ENCODE data around the gene HSPA1B. TPM values are rescaled to one million over a fixed set of nuclear protein-coding genes. Genes with fewer than 3 reads are reported as not detected.
"Not testable (repeated sequence)": the region's sequence is repeated elsewhere in the genome, so short reads cannot be mapped to it uniquely, and the experiment has no call there.

Gene HSPA1B
- total RNA-seq, 4 donors from 2014 or later = 134 to 186 (median 168) TPM

DNA sequence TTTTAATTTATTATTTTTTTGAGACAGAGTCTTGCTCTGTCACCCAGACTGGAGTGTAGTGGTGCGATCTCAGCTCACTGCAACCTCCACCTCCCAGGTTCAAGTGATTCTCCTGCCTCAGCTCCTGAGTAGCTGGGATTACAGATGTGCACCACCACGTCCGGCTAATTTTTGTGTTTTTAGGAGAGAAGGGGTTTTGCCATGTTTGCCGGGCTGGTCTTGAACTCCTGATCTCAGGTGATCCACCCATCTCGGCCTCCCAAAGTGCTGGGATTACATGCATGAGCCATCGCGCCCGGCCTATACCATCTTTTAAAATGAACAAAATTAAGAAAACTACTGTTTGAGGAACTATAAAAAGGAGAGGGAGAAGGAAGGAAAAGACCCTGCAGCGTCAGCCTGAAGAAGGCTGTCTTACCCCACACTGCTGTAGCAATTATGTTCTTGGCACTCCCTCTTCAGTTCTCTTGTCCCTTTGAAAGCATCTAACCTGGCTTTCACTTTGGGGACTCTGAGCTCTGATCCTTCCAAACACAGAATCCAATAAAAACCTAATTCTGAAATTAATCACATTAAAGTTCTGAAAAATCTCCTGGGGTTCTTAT, 3.8 kb upstream of the HSPA1B start:
- H3K27me3 ChIP-seq; H3K4me3 ChIP-seq; H3K9me3 ChIP-seq; H3K36me3 ChIP-seq; DNase-seq (ENCODE audit: low spot score in 2 of 2): not testable (repeated sequence)
- peak in 1 of 2 donors; percentile 30 for TF ChIP-seq EP300 (IDR thresholded peaks at IDR 0.05)
- H3K4me1 ChIP-seq = peaks cover 0 to 72% (median 41%) of the 10 kb centered on the region in 4 donors
- WGBS, 2 donors = 82 to 85% methylated on average over 9 of the region's 9 CpGs
- peak overlapping the region; percentile 90 to 100 (median 99) for H3K27ac ChIP-seq

DNA sequence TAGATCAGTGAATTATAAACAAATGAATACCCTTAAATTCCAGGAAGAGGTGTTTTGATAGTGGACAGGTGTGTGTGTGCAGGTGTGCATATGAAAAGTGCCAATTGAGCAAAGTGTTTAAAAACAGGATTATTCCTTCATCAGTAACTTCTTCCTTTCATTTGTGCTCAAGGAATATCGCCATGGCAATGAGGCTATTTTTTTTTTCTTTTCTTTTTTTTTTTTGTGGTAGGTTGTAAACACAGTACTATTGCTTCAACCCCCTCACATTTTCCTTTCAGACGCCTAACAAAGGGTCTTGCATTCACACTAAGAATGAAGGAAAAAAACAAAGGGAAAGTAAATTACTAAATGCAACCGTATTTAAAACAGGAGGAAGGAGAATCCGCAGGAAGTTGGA, 2.0 kb upstream of the HSPA1B start:
- H3K27me3 ChIP-seq = no peaks in the 10 kb centered on the region
- peak overlapping the region; percentile 87 to 100 (median 94) for H3K27ac ChIP-seq
- 38 to 44% methylated on average over 4 of the region's 4 CpGs for WGBS, 2 donors
- H3K36me3 ChIP-seq = no peaks in the 10 kb centered on the region
- DNase-seq (ENCODE audit: low spot score in 2 of 2) = no peak
- no peak overlapping the region for H3K4me3 ChIP-seq
- peaks cover 0 to 54% (median 26%) of the 10 kb centered on the region in 4 donors for H3K4me1 ChIP-seq
- TF ChIP-seq EP300 (IDR thresholded peaks at IDR 0.05) (no peak), POLR2A (IDR thresholded peaks at IDR 0.05) (no peak)
- TF ChIP-seq, protein P1, sequence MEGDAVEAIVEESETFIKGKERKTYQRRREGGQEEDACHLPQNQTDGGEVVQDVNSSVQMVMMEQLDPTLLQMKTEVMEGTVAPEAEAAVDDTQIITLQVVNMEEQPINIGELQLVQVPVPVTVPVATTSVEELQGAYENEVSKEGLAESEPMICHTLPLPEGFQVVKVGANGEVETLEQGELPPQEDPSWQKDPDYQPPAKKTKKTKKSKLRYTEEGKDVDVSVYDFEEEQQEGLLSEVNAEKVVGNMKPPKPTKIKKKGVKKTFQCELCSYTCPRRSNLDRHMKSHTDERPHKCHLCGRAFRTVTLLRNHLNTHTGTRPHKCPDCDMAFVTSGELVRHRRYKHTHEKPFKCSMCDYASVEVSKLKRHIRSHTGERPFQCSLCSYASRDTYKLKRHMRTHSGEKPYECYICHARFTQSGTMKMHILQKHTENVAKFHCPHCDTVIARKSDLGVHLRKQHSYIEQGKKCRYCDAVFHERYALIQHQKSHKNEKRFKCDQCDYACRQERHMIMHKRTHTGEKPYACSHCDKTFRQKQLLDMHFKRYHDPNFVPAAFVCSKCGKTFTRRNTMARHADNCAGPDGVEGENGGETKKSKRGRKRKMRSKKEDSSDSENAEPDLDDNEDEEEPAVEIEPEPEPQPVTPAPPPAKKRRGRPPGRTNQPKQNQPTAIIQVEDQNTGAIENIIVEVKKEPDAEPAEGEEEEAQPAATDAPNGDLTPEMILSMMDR (IDR thresholded peaks at IDR 0.05) = no peak
- H3K9me3 ChIP-seq = no peaks in the 10 kb centered on the region

- TF ChIP-seq, protein P1 (IDR thresholded peaks at IDR 0.05) = no peak
- TF ChIP-seq POLR2A (IDR thresholded peaks at IDR 0.05) (peak; percentile 72 to 73), EP300 (IDR thresholded peaks at IDR 0.05) (peak in 1 of 2 donors; percentile 22)
- WGBS, 2 donors = 1 to 2% methylated on average over 13 of the region's 13 CpGs
- Histone ChIP-seq H3K36me3 (no peaks in the 10 kb centered on the region), H3K4me3 (peak overlapping the region; percentile 29 to 72 (median 51)), H3K27ac (peak overlapping the region; percentile 87 to 100 (median 94)), H3K27me3 (no peaks in the 10 kb centered on the region), H3K4me1 (peaks cover 0 to 56% (median 29%) of the 10 kb centered on the region in 4 donors), H3K9me3 (no peaks in the 10 kb centered on the region)
- DNase-seq (ENCODE audit: low spot score in 2 of 2) = peak; percentile 84 to 88
Measured at GRCh38 chr6:31826793-31827285, 699 bp upstream of the HSPA1B start.

- H3K4me1 ChIP-seq = peaks cover 0 to 46% (median 34%) of the 10 kb centered on the region in 4 donors
- 0% methylated on average over 15 of the region's 15 CpGs for WGBS, 2 donors
- no peak for DNase-seq (ENCODE audit: low spot score in 2 of 2)
- H3K27ac ChIP-seq = peak overlapping the region; percentile 81 to 98 (median 88)
- H3K27me3 ChIP-seq = no peaks in the 10 kb centered on the region
- TF ChIP-seq EP300 (IDR thresholded peaks at IDR 0.05) = peak in 1 of 2 donors; percentile 89
- TF ChIP-seq, protein P1 (IDR thresholded peaks at IDR 0.05) = peak in 4 of 5 experiments; percentile 18 to 63 (median 44)
- peak in 1 of 2 donors; percentile 42 for TF ChIP-seq POLR2A (IDR thresholded peaks at IDR 0.05)
- no peaks in the 10 kb centered on the region for H3K9me3 ChIP-seq
- H3K36me3 ChIP-seq = no peaks in the 10 kb centered on the region
- H3K4me3 ChIP-seq = peak overlapping the region; percentile 42 to 73 (median 58)
Measured at GRCh38 chr6:31829633-31830283, 2.2 kb downstream of the HSPA1B start.

- H3K36me3 ChIP-seq = no peaks in the 10 kb centered on the region
- peak in 1 of 2 donors; percentile 20 for TF ChIP-seq EP300 (IDR thresholded peaks at IDR 0.05)
- TF ChIP-seq, protein P1 (IDR thresholded peaks at IDR 0.05) = no peak
- peaks cover 0 to 43% (median 30%) of the 10 kb centered on the region in 4 donors for H3K4me1 ChIP-seq
- H3K9me3 ChIP-seq = no peaks in the 10 kb centered on the region
- 42 to 55% methylated on average over 6 of the region's 6 CpGs for WGBS, 2 donors
- peak overlapping the region; percentile 81 to 98 (median 88) for H3K27ac ChIP-seq
- DNase-seq (ENCODE audit: low spot score in 2 of 2) = peak in 1 of 2 donors; percentile 12
- no peaks in the 10 kb centered on the region for H3K27me3 ChIP-seq
- peak overlapping the region; percentile 42 to 73 (median 58) for H3K4me3 ChIP-seq
Measured at GRCh38 chr6:31830886-31831335, 3.4 kb downstream of the HSPA1B start.

All from tibial nerve (tissue), 4 donors.